Naive B cell (primary cell): Measurements from ENCODE around the gene CHRDL2. TPM values are rescaled to one million over a fixed set of nuclear protein-coding genes. Genes with fewer than 3 reads are reported as not detected.
"Not testable (repeated sequence)": the region's sequence is repeated elsewhere in the genome, so short reads cannot be mapped to it uniquely, and the experiment has no call there.

ENCODE experiments used
- ATAC-seq, 2 donors: fragments of 150-1000 bp; cut with Tn5 transposase; 2 replicates each; pipeline ENCODE4 v1.10.0; 2021; ENCODE audit warnings: low read depth in 2 of 2, mild to moderate bottlenecking in 2 of 2, moderate library complexity in 2 of 2
- DNase-seq: peaks from one replicate; pipeline ENCODE4 v3.0.0; 2022
- H3K27ac Mint-ChIP-seq, 6 donors: one replicate each; pipeline ENCODE4 v1.8.0; 2020 to 2022; ENCODE audit warnings: mild to moderate bottlenecking in 6 of 6, mixed read lengths in 6 of 6, moderate library complexity in 5 of 6, inconsistent platforms in 2 of 6
- H3K27me3 Mint-ChIP-seq, 3 donors: one replicate each; pipeline ENCODE4 v1.8.0; 2021 to 2022; ENCODE audit warnings: mixed read lengths in 3 of 3, mild to moderate bottlenecking in 1 of 3
- H3K36me3 Mint-ChIP-seq, 2 donors: one replicate each; pipeline ENCODE4 v1.8.0; 2020 to 2022; ENCODE audit warnings: mixed read lengths in 2 of 2, inconsistent platforms in 1 of 2, mild to moderate bottlenecking in 1 of 2
- H3K4me1 Mint-ChIP-seq, 3 donors: one replicate each; pipeline ENCODE4 v1.8.0; 2020 to 2022; ENCODE audit warnings: mixed read lengths in 3 of 3, inconsistent platforms in 1 of 3, mild to moderate bottlenecking in 1 of 3, moderate library complexity in 1 of 3
- H3K4me3 Mint-ChIP-seq, 8 donors: one replicate each; pipeline ENCODE4 v1.8.0; 2020 to 2022; ENCODE audit warnings: mild to moderate bottlenecking in 8 of 8, mixed read lengths in 8 of 8, moderate library complexity in 8 of 8, inconsistent platforms in 2 of 8
- H3K9me3 Mint-ChIP-seq, 7 donors: one replicate each; pipeline ENCODE4 v1.8.0; 2020 to 2022; ENCODE audit warnings: mixed read lengths in 7 of 7, mild to moderate bottlenecking in 5 of 7, inconsistent platforms in 2 of 7, moderate library complexity in 1 of 7
- polyA plus RNA-seq, 6 donors: library from polyadenylated mRNA; unstranded; fragments of 300-500 nt; fragmentation: Illumina TruSeq; gene quantifications; one replicate each; pipeline ENCODE4 v1.2.3, GENCODE V29; 2021; ENCODE audit warnings: low read depth in 6 of 6

Gene CHRDL2, protein sequence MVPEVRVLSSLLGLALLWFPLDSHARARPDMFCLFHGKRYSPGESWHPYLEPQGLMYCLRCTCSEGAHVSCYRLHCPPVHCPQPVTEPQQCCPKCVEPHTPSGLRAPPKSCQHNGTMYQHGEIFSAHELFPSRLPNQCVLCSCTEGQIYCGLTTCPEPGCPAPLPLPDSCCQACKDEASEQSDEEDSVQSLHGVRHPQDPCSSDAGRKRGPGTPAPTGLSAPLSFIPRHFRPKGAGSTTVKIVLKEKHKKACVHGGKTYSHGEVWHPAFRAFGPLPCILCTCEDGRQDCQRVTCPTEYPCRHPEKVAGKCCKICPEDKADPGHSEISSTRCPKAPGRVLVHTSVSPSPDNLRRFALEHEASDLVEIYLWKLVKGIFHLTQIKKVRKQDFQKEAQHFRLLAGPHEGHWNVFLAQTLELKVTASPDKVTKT
- polyA plus RNA-seq = not detected

DNA sequence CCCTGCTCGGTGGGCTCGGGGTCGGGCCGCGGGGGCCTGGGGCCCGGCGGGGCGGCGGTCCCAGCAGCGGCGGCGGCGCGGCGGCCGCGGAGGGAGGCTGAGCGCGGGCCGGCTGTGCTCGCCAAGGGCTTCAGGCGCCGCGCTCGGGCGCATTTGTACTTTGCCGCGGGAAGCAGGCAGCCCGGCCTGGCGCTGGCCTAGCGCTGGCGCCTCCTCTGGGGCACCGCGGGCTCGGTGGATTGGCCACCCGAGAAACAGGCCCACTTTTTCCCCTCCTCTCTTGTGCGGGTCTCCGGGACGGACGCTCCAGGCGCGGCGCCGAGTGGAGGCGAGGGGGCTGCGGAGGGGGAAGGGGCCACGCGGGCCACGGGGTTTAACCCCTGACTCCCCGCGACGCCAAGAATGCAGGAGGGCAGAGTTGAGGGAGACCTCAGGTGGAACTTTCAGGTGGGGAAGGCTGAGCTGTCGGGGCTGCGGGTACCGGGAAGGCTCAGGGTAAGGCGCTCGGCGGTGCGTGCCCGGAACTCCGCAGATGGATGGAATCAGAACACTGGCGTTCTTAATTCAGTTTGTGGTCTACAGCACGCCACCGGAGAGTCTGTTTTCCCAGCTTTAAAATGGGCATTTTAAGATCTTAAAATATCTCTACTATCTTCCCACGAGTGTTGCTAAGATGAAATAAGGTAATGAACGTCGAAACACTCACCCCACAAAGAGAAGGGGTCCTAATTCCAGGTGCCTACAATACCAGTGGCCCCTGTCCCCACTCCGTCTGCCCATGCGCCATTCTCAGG lies at the start of gene CHRDL2:
TSS of gene CHRDL2 (minus strand) at position 126 of the 794 bp plus-strand sequence. CDS start 538 bp downstream, outside the sequence.
- ATAC-seq (peak in 1 of 2 donors; percentile 20), DNase-seq (no peak)
- H3K9me3 Mint-ChIP-seq = peaks cover 0 to 1% (median 0%) of the 10 kb centered on the region in 7 donors
- peaks cover 0 to 16% of the 10 kb centered on the region in 2 donors for H3K36me3 Mint-ChIP-seq
- H3K4me1 Mint-ChIP-seq = peaks cover 10 to 12% (median 11%) of the 10 kb centered on the region in 3 donors
- peak within 1 kb of the TSS in 7 of 8 donors; percentile 21 to 82 (median 66) for H3K4me3 Mint-ChIP-seq
- H3K27me3 Mint-ChIP-seq = peaks cover 59 to 72% (median 69%) of the 10 kb centered on the region in 3 donors
- peak within 1 kb of the TSS in 2 of 6 donors; percentile 45 to 65 for H3K27ac Mint-ChIP-seq

- no peak for ATAC-seq
- Mint-ChIP-seq H3K27ac (no peak overlapping the region), H3K36me3 (no peaks in the 10 kb centered on the region), H3K9me3 (no peaks in the 10 kb centered on the region), H3K4me1 (peaks cover 26 to 40% (median 34%) of the 10 kb centered on the region in 3 donors), H3K4me3 (no peak overlapping the region), H3K27me3 (no peaks in the 10 kb centered on the region)
- DNase-seq = no peak
Measured at GRCh38 chr11:74780248-74781005, 49.2 kb upstream of the CHRDL2 start.

DNA sequence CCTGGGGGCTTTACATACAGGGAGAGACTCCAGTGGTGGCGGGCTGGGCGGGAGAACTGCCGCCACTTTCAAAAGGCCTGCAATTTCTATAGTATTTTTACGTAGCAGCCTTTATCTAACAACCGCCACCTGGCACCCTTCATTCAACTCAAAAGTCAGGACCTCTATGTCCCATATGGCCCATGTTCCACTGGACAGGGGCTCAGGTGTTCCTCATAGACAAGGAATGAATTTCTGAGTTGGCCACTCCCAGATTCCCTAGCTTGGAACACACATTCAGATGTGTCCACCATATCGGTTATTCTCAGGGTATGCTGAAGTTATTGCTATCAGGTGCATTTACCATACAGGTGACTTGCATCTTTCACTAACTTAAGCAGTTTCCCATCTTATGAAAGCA lies 47.4 kb upstream of the CHRDL2 start:
- no peak for DNase-seq
- Mint-ChIP-seq H3K27ac (no peak overlapping the region), H3K4me1 (peaks cover 27 to 38% (median 27%) of the 10 kb centered on the region in 3 donors), H3K4me3 (no peak overlapping the region), H3K27me3 (no peaks in the 10 kb centered on the region), H3K9me3 (no peaks in the 10 kb centered on the region), H3K36me3 (no peaks in the 10 kb centered on the region)
- no peak for ATAC-seq

- no peaks in the 10 kb centered on the region for H3K27me3 Mint-ChIP-seq
- DNase-seq (no peak), ATAC-seq (no peak)
- peak overlapping the region in 1 of 6 donors; percentile 22 for H3K27ac Mint-ChIP-seq
- peaks cover 21 to 38% (median 27%) of the 10 kb centered on the region in 3 donors for H3K4me1 Mint-ChIP-seq
- H3K36me3 Mint-ChIP-seq = no peaks in the 10 kb centered on the region
- no peaks in the 10 kb centered on the region for H3K9me3 Mint-ChIP-seq
- H3K4me3 Mint-ChIP-seq = no peak overlapping the region
Measured at GRCh38 chr11:74777877-74778276, 46.7 kb upstream of the CHRDL2 start.

- peaks cover 21 to 38% (median 27%) of the 10 kb centered on the region in 3 donors for H3K4me1 Mint-ChIP-seq
- ATAC-seq (no peak), DNase-seq (no peak)
- H3K9me3 Mint-ChIP-seq = no peaks in the 10 kb centered on the region
- no peaks in the 10 kb centered on the region for H3K27me3 Mint-ChIP-seq
- H3K27ac Mint-ChIP-seq = no peak overlapping the region
- H3K4me3 Mint-ChIP-seq = peak overlapping the region in 1 of 8 donors; percentile 40
- no peaks in the 10 kb centered on the region for H3K36me3 Mint-ChIP-seq
Measured at GRCh38 chr11:74777038-74777437, 45.8 kb upstream of the CHRDL2 start.

DNA sequence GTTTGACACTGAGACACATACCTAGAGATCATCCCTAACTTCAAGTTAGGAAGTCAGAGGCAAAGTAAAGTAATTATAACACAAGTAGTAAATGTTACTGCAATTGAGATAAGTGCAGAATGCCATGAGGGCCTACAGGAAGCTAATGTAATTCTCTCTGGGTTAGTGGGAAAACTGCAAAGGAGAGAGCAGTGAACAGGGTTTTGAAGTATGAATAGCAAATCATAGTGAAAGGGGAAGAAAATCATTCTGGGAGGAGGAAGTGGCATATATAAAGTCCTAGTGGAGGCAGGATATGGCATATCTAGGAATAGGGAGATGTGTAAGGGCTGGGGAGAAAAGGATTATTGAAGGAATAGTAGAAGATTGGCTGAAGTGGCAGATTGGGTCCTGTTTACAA lies 45.3 kb upstream of the CHRDL2 start:
- Mint-ChIP-seq H3K4me1 (peaks cover 21 to 38% (median 27%) of the 10 kb centered on the region in 3 donors), H3K27me3 (no peaks in the 10 kb centered on the region), H3K9me3 (no peaks in the 10 kb centered on the region), H3K27ac (no peak overlapping the region), H3K36me3 (no peaks in the 10 kb centered on the region), H3K4me3 (peak overlapping the region in 1 of 8 donors; percentile 40)
- ATAC-seq = no peak
- DNase-seq = no peak

- no peaks in the 10 kb centered on the region for H3K36me3 Mint-ChIP-seq
- no peak for ATAC-seq
- H3K4me1 Mint-ChIP-seq = peaks cover 21 to 42% (median 33%) of the 10 kb centered on the region in 3 donors
- no peaks in the 10 kb centered on the region for H3K27me3 Mint-ChIP-seq
- H3K9me3 Mint-ChIP-seq = no peaks in the 10 kb centered on the region
- H3K4me3 Mint-ChIP-seq = no peak overlapping the region
- no peak for DNase-seq
- H3K27ac Mint-ChIP-seq = no peak overlapping the region
Measured at GRCh38 chr11:74775762-74776161, 44.5 kb upstream of the CHRDL2 start.

GRCh38 chr11:74773476-74773875 lies 42.2 kb upstream of the CHRDL2 start:
- H3K27me3 Mint-ChIP-seq = no peaks in the 10 kb centered on the region
- H3K4me3 Mint-ChIP-seq = no peak overlapping the region
- H3K9me3 Mint-ChIP-seq = no peaks in the 10 kb centered on the region
- H3K27ac Mint-ChIP-seq = peak overlapping the region in 1 of 6 donors; percentile 76
- ATAC-seq = no peak
- DNase-seq = no peak
- H3K4me1 Mint-ChIP-seq = peaks cover 36 to 65% (median 49%) of the 10 kb centered on the region in 3 donors
- H3K36me3 Mint-ChIP-seq = no peaks in the 10 kb centered on the region

- Mint-ChIP-seq H3K27me3 (no peaks in the 10 kb centered on the region), H3K27ac (peak overlapping the region in 1 of 6 donors; percentile 39), H3K9me3 (no peaks in the 10 kb centered on the region), H3K4me1 (peaks cover 32 to 66% (median 59%) of the 10 kb centered on the region in 3 donors), H3K36me3 (no peaks in the 10 kb centered on the region), H3K4me3 (no peak overlapping the region)
- ATAC-seq = no peak
- no peak for DNase-seq
Measured at GRCh38 chr11:74771139-74771538, 39.9 kb upstream of the CHRDL2 start.

DNA sequence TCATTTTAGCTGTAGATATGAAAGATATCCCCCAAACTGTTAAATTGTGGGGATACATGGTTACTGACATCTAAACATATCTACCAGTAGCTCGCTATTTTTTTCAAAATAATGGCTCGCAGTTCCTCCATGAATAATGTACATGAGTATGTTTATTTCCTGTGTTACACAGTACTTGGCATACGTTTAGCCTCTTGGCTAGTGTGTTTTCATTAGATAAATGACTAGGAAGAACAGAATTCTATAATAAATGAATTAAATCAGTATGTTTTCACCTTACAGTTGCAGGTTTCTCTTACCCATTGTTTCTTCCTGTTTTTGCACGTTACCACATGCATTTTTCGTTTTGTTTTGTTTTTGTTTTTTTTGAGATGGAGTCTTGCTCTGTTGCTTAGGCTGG lies 39.2 kb upstream of the CHRDL2 start:
- Mint-ChIP-seq H3K36me3 (no peaks in the 10 kb centered on the region), H3K27ac (peak overlapping the region in 1 of 6 donors; percentile 74), H3K27me3 (no peaks in the 10 kb centered on the region), H3K4me1 (peaks cover 32 to 59% (median 57%) of the 10 kb centered on the region in 3 donors), H3K4me3 (no peak overlapping the region), H3K9me3 (no peaks in the 10 kb centered on the region)
- DNase-seq (no peak), ATAC-seq (no peak)

GRCh38 chr11:74769055-74769707 lies 38.0 kb upstream of the CHRDL2 start:
- H3K4me1 Mint-ChIP-seq = peaks cover 24 to 48% (median 46%) of the 10 kb centered on the region in 3 donors
- no peaks in the 10 kb centered on the region for H3K27me3 Mint-ChIP-seq
- H3K4me3 Mint-ChIP-seq = peak overlapping the region in 4 of 8 donors; percentile 20 to 63 (median 49)
- no peaks in the 10 kb centered on the region for H3K36me3 Mint-ChIP-seq
- H3K9me3 Mint-ChIP-seq = peaks cover 0 to 2% (median 0%) of the 10 kb centered on the region in 7 donors
- ATAC-seq (peak in 1 of 2 donors; percentile 21), DNase-seq (no peak)
- peak overlapping the region in 1 of 6 donors; percentile 69 for H3K27ac Mint-ChIP-seq

- not testable (repeated sequence) for H3K36me3 Mint-ChIP-seq, H3K9me3 Mint-ChIP-seq, H3K27me3 Mint-ChIP-seq
- DNase-seq = peak; percentile 32
- peak; percentile 67 to 73 for ATAC-seq
- H3K27ac Mint-ChIP-seq = peak overlapping the region; percentile 7 to 93 (median 67)
- peak overlapping the region in 6 of 8 donors; percentile 33 to 67 (median 50) for H3K4me3 Mint-ChIP-seq
- peaks cover 30 to 54% (median 49%) of the 10 kb centered on the region in 3 donors for H3K4me1 Mint-ChIP-seq
Measured at GRCh38 chr11:74768172-74768651, 37.0 kb upstream of the CHRDL2 start.
